GM23248 (cell line): ENCODE data around the gene NDUFAF7. TPM values are rescaled to one million over a fixed set of nuclear protein-coding genes. Genes with fewer than 3 reads are reported as not detected.

Experiments used
- DNase-seq: peaks from one replicate; pipeline ENCODE4 v3.0.0-alpha.2; 2015
- H2AFZ ChIP-seq: fragments of 200-600 bp; sonication (generic); 2 replicates; pipeline ENCODE4 v1.6.1; 2016; ENCODE audit warnings: antibody characterized with exemption
- H3F3A ChIP-seq: fragments of 200-600 bp; sonication (generic); 2 replicates; pipeline ENCODE4 v1.6.1; 2016; ENCODE audit warnings: mild to moderate bottlenecking, antibody characterized with exemption, mixed run types; ENCODE audit not compliant: insufficient read depth
- H3K27ac ChIP-seq: fragments of 200-600 bp; sonication (generic); 2 replicates; pipeline ENCODE4 v1.5.1; 2016; ENCODE audit warnings: mild to moderate bottlenecking
- H3K27me3 ChIP-seq: fragments of 200-600 bp; sonication (generic); replicated peaks from 2 replicates; pipeline ENCODE4 v1.6.1; 2016; ENCODE audit warnings: mild to moderate bottlenecking; ENCODE audit not compliant: insufficient read depth
- H3K36me3 ChIP-seq: fragments of 200-600 bp; sonication (generic); 2 replicates; pipeline ENCODE4 v1.6.1; 2016; ENCODE audit warnings: low read depth, mild to moderate bottlenecking
- H3K4me1 ChIP-seq: fragments of 200-600 bp; sonication (generic); 2 replicates; pipeline ENCODE4 v1.6.1; 2016; ENCODE audit warnings: mild to moderate bottlenecking; ENCODE audit not compliant: insufficient read depth
- H3K4me2 ChIP-seq: fragments of 200-600 bp; sonication (generic); one replicate; pipeline ENCODE4 v1.6.1; 2016; ENCODE audit warnings: mild to moderate bottlenecking; ENCODE audit not compliant: unreplicated experiment
- H3K4me3 ChIP-seq: fragments of 200-600 bp; sonication (generic); 2 replicates; pipeline ENCODE4 v1.5.1; 2016; ENCODE audit warnings: mild to moderate bottlenecking
- H3K79me2 ChIP-seq: fragments of 200-600 bp; sonication (generic); 2 replicates; pipeline ENCODE4 v1.6.1; 2016; ENCODE audit warnings: mild to moderate bottlenecking; ENCODE audit not compliant: insufficient read depth
- H3K9ac ChIP-seq: fragments of 200-600 bp; sonication (generic); 2 replicates; pipeline ENCODE4 v1.6.1; 2016; ENCODE audit warnings: mild to moderate bottlenecking
- H3K9me2 ChIP-seq: fragments of 200-600 bp; sonication (generic); 2 replicates; pipeline ENCODE4 v1.6.1; 2016; ENCODE audit warnings: mixed run types, mild to moderate bottlenecking, moderate library complexity; ENCODE audit not compliant: insufficient read depth
- H3K9me3 ChIP-seq: fragments of 200-600 bp; sonication (generic); one replicate; pipeline ENCODE4 v1.6.1; 2017; ENCODE audit warnings: low read depth
- H4K20me1 ChIP-seq: fragments of 200-600 bp; sonication (generic); 2 replicates; pipeline ENCODE4 v1.6.0; 2016; ENCODE audit not compliant: insufficient read depth
- EZH2 ChIP-seq: fragments of 200-600 bp; sonication (generic); IDR thresholded peaks from 2 replicates; pipeline ENCODE4 v1.6.1; 2018; ENCODE audit warnings: antibody characterized with exemption, mild to moderate bottlenecking; ENCODE audit not compliant: insufficient read depth, poor library complexity, severe bottlenecking
- EZH2phosphoT487 ChIP-seq: fragments of 200-600 bp; sonication (generic); IDR thresholded peaks from 2 replicates; pipeline ENCODE4 v1.6.1; 2018; ENCODE audit warnings: antibody characterized with exemption, moderate library complexity, mild to moderate bottlenecking, low read depth; ENCODE audit not compliant: insufficient read depth
- WGBS, 2 experiments: methylation state at CpG; one replicate each; pipeline ENCODE4 v1.1.6; 2015 to 2017; ENCODE audit warnings: low lambda C conversion rate in 2 of 2, low coverage in 1 of 2; ENCODE audit errors: missing lambda C conversion rate in 2 of 2; 5-methylcytosine and 5-hydroxymethylcytosine counted together
- in situ Hi-C: fragments of 300-500 bp; cut with MboI; formaldehyde crosslinking; loops from 2 replicates; pipeline ENCODE4 v1.15.0; 2020
- polyA plus RNA-seq: library from polyadenylated mRNA; unstranded; fragments of >200 nt; fragmentation: Nextera tagmentation; extraction: Ambion mirVana; gene quantifications from 2 replicates; pipeline ENCODE4 v1.2.1, GENCODE V29; 2016
- total RNA-seq: library from RNA; depleted of rRNA; stranded (reverse); fragments of >200 nt; shearing (Covaris generic); gene quantifications from 2 replicates; pipeline ENCODE4 v1.2.3, GENCODE V29; 2014

NDUFAF7 gene
- total and polyA plus RNA-seq, 2 experiments from 2014 or later: 14.8 to 16.4 TPM

- Histone ChIP-seq H3K36me3 (peaks cover 67% of the 10 kb centered on the region), H4K20me1 (no peaks in the 10 kb centered on the region), H3K4me3 (no peak overlapping the region), H3K4me1 (no peaks in the 10 kb centered on the region), H3K9ac (no peak overlapping the region), H3K27me3 (no peaks in the 10 kb centered on the region), H3K4me2 (no peak overlapping the region), H3K27ac (no peak overlapping the region), H3K9me3 (no peaks in the 10 kb centered on the region), H3K9me2 (no peaks in the 10 kb centered on the region), H3F3A (peaks cover 14% of the 10 kb centered on the region; the same call in 1 of the 2 replicates), H2AFZ (no peak overlapping the region), H3K79me2 (no peaks in the 10 kb centered on the region)
- in situ Hi-C loops: no loop called here
- TF ChIP-seq EZH2phosphoT487: no peak
- TF ChIP-seq EZH2: no peak
- DNase-seq: peak; percentile 3
- 79 to 80% methylated on average over 4 of the region's 4 CpGs for WGBS, 2 experiments
Observed at GRCh38 chr2:37268111-37268510, 36.7 kb downstream of the NDUFAF7 start.

- Histone ChIP-seq H3K27me3 (no peaks in the 10 kb centered on the region), H3K4me2 (no peak overlapping the region), H3K9me3 (no peaks in the 10 kb centered on the region), H3K27ac (no peak overlapping the region), H3K4me1 (no peaks in the 10 kb centered on the region), H2AFZ (no peak overlapping the region), H3K36me3 (peaks cover 74% of the 10 kb centered on the region), H3K4me3 (no peak overlapping the region), H4K20me1 (no peaks in the 10 kb centered on the region), H3K9ac (no peak overlapping the region), H3F3A (peaks cover 8% of the 10 kb centered on the region; the same call in 1 of the 2 replicates), H3K9me2 (no peaks in the 10 kb centered on the region), H3K79me2 (no peaks in the 10 kb centered on the region)
- WGBS, 2 experiments: 83 to 84% methylated on average over 7 of the region's 7 CpGs
- no peak for TF ChIP-seq EZH2phosphoT487
- TF ChIP-seq EZH2: no peak
- in situ Hi-C loops: no loop called here
- DNase-seq: no peak
Observed at GRCh38 chr2:37271376-37272067, 40.1 kb downstream of the NDUFAF7 start.

DNA sequence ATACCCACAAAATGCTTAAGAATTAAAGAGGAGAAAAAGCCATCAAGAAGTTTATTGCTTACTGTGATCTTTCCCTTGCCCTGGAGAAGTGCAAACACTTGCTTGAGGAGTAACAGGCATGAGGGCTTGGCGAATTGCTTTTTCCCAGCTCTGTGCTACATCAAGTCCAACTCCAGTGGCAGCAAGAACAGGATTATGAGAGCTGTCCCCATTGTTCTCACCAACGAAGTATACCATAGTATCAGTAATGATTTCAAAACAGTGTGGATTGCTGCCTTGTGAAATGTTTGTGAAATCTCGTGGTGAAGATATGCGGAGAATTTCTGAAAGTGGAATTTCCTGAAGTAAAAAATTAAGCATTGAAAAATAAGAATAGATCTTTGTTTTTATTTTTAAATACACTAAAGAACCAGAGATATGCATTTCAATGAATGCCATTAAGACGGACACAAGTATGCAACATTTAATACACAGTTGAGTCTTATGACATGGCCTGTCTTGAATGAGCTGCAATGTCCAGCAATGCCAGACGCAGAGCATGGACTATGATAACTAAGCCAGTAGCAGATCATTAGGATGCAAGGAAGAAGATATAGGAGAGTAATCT, 43.0 kb downstream of the NDUFAF7 start:
- no peak overlapping the region for H3K27ac ChIP-seq
- WGBS, 2 experiments: 83 to 89% methylated on average over 6 of the region's 6 CpGs
- no peak overlapping the region for H3K4me2 ChIP-seq
- peak; percentile 6 for DNase-seq
- no peaks in the 10 kb centered on the region for H3K9me3 ChIP-seq
- peaks cover 71% of the 10 kb centered on the region for H3K36me3 ChIP-seq
- no peak overlapping the region for H3K4me3 ChIP-seq
- no peaks in the 10 kb centered on the region for H3K9me2 ChIP-seq
- no peak for TF ChIP-seq EZH2
- TF ChIP-seq EZH2phosphoT487: no peak
- no peaks in the 10 kb centered on the region for H3K4me1 ChIP-seq
- H4K20me1 ChIP-seq: no peaks in the 10 kb centered on the region
- H3K9ac ChIP-seq: no peak overlapping the region
- H3K79me2 ChIP-seq: 0 out of 2 replicates have a peak, but pooled peaks cover 4% of the 10 kb centered on the region
- H2AFZ ChIP-seq: no peak overlapping the region
- in situ Hi-C loops: no loop called here
- peaks cover 3% of the 10 kb centered on the region; the same call in 1 of the 2 replicates for H3F3A ChIP-seq
- H3K27me3 ChIP-seq: no peaks in the 10 kb centered on the region

GRCh38 chr2:37276291-37276690, 44.8 kb downstream of the NDUFAF7 start:
- Histone ChIP-seq H3K79me2 (0 out of 2 replicates have a peak, but pooled peaks cover 5% of the 10 kb centered on the region), H4K20me1 (no peaks in the 10 kb centered on the region), H3K36me3 (peaks cover 74% of the 10 kb centered on the region), H3K9me2 (no peaks in the 10 kb centered on the region), H3K4me3 (no peak overlapping the region), H3K4me1 (no peaks in the 10 kb centered on the region), H3F3A (no peaks in the 10 kb centered on the region), H3K4me2 (no peak overlapping the region), H3K27ac (no peak overlapping the region), H3K27me3 (no peaks in the 10 kb centered on the region), H2AFZ (no peak overlapping the region), H3K9me3 (no peaks in the 10 kb centered on the region), H3K9ac (no peak overlapping the region)
- DNase-seq: no peak
- TF ChIP-seq EZH2 (no peak), EZH2phosphoT487 (no peak)
- WGBS, 2 experiments: 92 to 94% methylated on average over 2 of the region's 2 CpGs
- in situ Hi-C loops: no loop called here
